Fibroblast of skin of left biceps (primary cell): Measurements from ENCODE around the gene MSANTD7.

Experiments
- DNase-seq, 2 experiments: peaks; one replicate each; pipeline ENCODE4 v3.0.0-alpha.2; 2013; ENCODE audit warnings: low read depth in 2 of 2

MSANTD7 gene

DNA sequence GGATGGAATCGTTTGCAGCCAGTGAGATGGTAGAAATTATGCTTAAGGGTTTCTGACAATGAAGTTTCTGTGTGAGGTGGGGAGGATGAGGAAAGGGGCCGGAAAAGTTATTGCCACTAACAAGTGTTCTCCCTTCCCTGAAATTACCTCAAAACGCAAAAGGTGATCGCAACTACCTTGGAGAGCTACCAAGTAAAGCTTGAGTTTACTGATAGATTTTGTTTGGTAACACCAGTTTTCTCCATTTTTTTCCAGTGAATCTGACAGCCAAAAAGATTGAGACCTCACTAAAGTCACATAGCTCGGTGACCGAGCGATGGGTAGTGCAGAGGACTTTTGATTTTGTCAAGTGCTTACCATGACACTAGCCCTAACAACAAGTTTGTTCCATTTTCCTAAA lies 42.1 kb downstream of the MSANTD7 start:
- DNase-seq, result no peak

DNA sequence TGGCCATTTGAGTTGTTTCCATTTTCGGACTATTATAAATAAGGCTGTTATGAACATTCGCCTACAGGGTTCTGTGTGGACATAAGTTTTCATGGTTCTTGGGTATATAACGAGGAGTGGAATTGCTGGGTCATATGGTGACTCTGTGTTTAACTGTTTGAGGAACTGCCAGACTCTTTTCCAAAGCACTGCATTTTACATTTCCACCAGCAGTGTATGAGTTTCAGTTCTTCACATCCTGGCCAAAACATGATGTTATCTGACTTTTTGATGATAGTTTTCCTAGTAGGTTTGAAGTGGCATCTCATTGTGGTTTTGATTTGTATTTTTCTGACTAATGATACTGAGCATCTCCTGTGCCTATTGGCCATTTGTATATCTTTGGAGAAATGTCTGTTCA lies 46.0 kb downstream of the MSANTD7 start:
- no peak for DNase-seq
